DMS 273 treated with DMSO at 0.1 percent for 48 hours (cell line): Measurements from ENCODE around the gene RPUSD3.
"Not testable (repeated sequence)": the region's sequence is repeated elsewhere in the genome, so short reads cannot be mapped to it uniquely, and the experiment has no call there.

Experiments
- DNase-seq: peaks from one replicate; lab custom pipeline; 2025; lab: John Stamatoyannopoulos, UW

The RPUSD3 gene

GRCh38 chr3:9843715-9844438 lies at the start of gene RPUSD3:
RPUSD3 (minus strand) TSS chr3:9844008; CDS start chr3:9843990, 18 bp downstream.
- DNase-seq, result peak; percentile 52

GRCh38 chr3:9891072-9891622 lies 47.3 kb upstream of the RPUSD3 start:
- no peak for DNase-seq

GRCh38 chr3:9890249-9891071 lies 46.7 kb upstream of the RPUSD3 start, which contains the start of gene JAGN1:
JAGN1 (plus strand) TSS chr3:9890610; CDS start chr3:9890723, 113 bp downstream.
- peak; percentile 51 for DNase-seq

GRCh38 chr3:9889405-9889804 lies 45.6 kb upstream of the RPUSD3 start:
- DNase-seq, result no peak

GRCh38 chr3:9888540-9888939 lies 44.7 kb upstream of the RPUSD3 start:
- DNase-seq, result no peak

- DNase-seq, result no peak
Measured at GRCh38 chr3:9887480-9887879, 43.7 kb upstream of the RPUSD3 start.

- DNase-seq, result no peak
Measured at GRCh38 chr3:9886328-9886727, 42.5 kb upstream of the RPUSD3 start.

GRCh38 chr3:9884555-9885165 lies 40.9 kb upstream of the RPUSD3 start:
- DNase-seq, result no peak

- DNase-seq, result no peak
Measured at GRCh38 chr3:9883706-9884554, 40.1 kb upstream of the RPUSD3 start.

GRCh38 chr3:9881441-9881840 lies 37.6 kb upstream of the RPUSD3 start:
- no peak for DNase-seq

- DNase-seq, result no peak
Measured at GRCh38 chr3:9879830-9880549, 36.2 kb upstream of the RPUSD3 start, which contains the start of gene CIDEC. CIDEC (minus strand) TSS chr3:9880253; CDS start chr3:9878486, 1,767 bp downstream.

GRCh38 chr3:9878700-9879099 lies 34.9 kb upstream of the RPUSD3 start:
- no peak for DNase-seq

- no peak for DNase-seq
Measured at GRCh38 chr3:9876991-9877390, 33.2 kb upstream of the RPUSD3 start.

GRCh38 chr3:9876255-9876654 lies 32.4 kb upstream of the RPUSD3 start:
- DNase-seq, result not testable (repeated sequence)

- peak; percentile 13 for DNase-seq
Measured at GRCh38 chr3:9875448-9875847, 31.6 kb upstream of the RPUSD3 start.

GRCh38 chr3:9872067-9872466 lies 28.3 kb upstream of the RPUSD3 start:
- DNase-seq, result not testable (repeated sequence)

GRCh38 chr3:9870978-9871377 lies 27.2 kb upstream of the RPUSD3 start:
- DNase-seq, result no peak

GRCh38 chr3:9869955-9870354 lies 26.1 kb upstream of the RPUSD3 start:
- no peak for DNase-seq

GRCh38 chr3:9867106-9867505 lies 23.3 kb upstream of the RPUSD3 start:
- no peak for DNase-seq

- DNase-seq, result no peak
Measured at GRCh38 chr3:9866639-9867038, 22.8 kb upstream of the RPUSD3 start.
